Caco-2 (cell line): ENCODE results near the gene AP3D1. TPM values are rescaled to one million over a fixed set of nuclear protein-coding genes. Genes with fewer than 3 reads are reported as not detected.

Experiments
- BruUV-seq: library from RNA; stranded (reverse); fragments of 400-500 nt; replicated peaks from 2 replicates; lab custom pipeline; 2021; lab: Mats Ljungman, UMichigan
- CTCF ChIA-PET: fragments of 300-600 bp; sonication (Branson Sonifier 250); formaldehyde crosslinking; loops from one replicate; lab custom pipeline; 2022; ENCODE audit warnings: antibody characterized with exemption; lab: Charles Lee
- POLR2A ChIA-PET: fragments of 300-600 bp; sonication (Branson Sonifier 250); formaldehyde crosslinking; loops from one replicate; lab custom pipeline; 2022; ENCODE audit warnings: antibody characterized with exemption; lab: Charles Lee
- DNase-seq, 2 experiments: peaks; one replicate each; pipeline versions ENCODE4 v3.0.0 to v3.0.0-alpha.2; 2020 to 2022
- H3K27me3 ChIP-seq: replicated peaks from 2 replicates; pipeline ENCODE4 v1.6.0; 2011; ENCODE audit warnings: low read length; ENCODE audit not compliant: control insufficient read depth, insufficient read depth
- H3K36me3 ChIP-seq: 2 replicates; pipeline ENCODE4 v1.5.1; 2011; ENCODE audit warnings: low read length; ENCODE audit not compliant: control insufficient read depth, insufficient read depth
- H3K4me1 ChIP-seq: fragments of 250-450 bp; sonication (Bioruptor Pico); 2 replicates; pipeline ENCODE4 v1.5.1; 2020; ENCODE audit warnings: mild to moderate bottlenecking
- H3K4me3 ChIP-seq: 2 replicates; pipeline ENCODE4 v1.5.1; 2011; ENCODE audit warnings: low read depth, mild to moderate bottlenecking, control low read depth, low read length
- H3K9me3 ChIP-seq: fragments of 250-450 bp; sonication (Bioruptor Pico); 2 replicates; pipeline ENCODE4 v1.5.1; 2020; ENCODE audit warnings: mild to moderate bottlenecking, moderate library complexity
- H3K27ac Mint-ChIP-seq: one replicate; pipeline ENCODE4 v1.8.0; 2022; ENCODE audit warnings: mixed read lengths; ENCODE audit not compliant: unreplicated experiment
- H3K27me3 Mint-ChIP-seq: one replicate; pipeline ENCODE4 v1.8.0; 2022; ENCODE audit warnings: mixed read lengths; ENCODE audit not compliant: insufficient read depth, unreplicated experiment
- H3K36me3 Mint-ChIP-seq: one replicate; pipeline ENCODE4 v1.8.0; 2022; ENCODE audit warnings: mild to moderate bottlenecking, mixed read lengths; ENCODE audit not compliant: insufficient read depth, unreplicated experiment
- H3K4me1 Mint-ChIP-seq: one replicate; pipeline ENCODE4 v1.8.0; 2022; ENCODE audit warnings: low read depth, mixed read lengths; ENCODE audit not compliant: unreplicated experiment
- H3K4me3 Mint-ChIP-seq: one replicate; pipeline ENCODE4 v1.8.0; 2022; ENCODE audit warnings: mild to moderate bottlenecking, moderate library complexity, mixed read lengths; ENCODE audit not compliant: unreplicated experiment
- H3K9me3 Mint-ChIP-seq: one replicate; pipeline ENCODE4 v1.8.0; 2022; ENCODE audit warnings: mixed read lengths; ENCODE audit not compliant: unreplicated experiment
- CTCF ChIP-seq, 2 experiments: fragments of 200-600 bp in 1 of 2; IDR thresholded peaks; 1 replicate in 1 of 2; 2 replicates in 1 of 2; pipeline versions ENCODE4 v1.5.1 to v1.8.0; 2011 to 2022; ENCODE audit warnings: antibody characterized with exemption in 1 of 2, control low read depth in 1 of 2, inconsistent platforms in 1 of 2, low read depth in 1 of 2, low read length in 1 of 2, mild to moderate bottlenecking in 1 of 2, moderate library complexity in 1 of 2; ENCODE audit not compliant: insufficient read depth in 1 of 2, severe bottlenecking in 1 of 2, unreplicated experiment in 1 of 2
- intact Hi-C: fragments of 100-400 bp; cut with micrococcal nuclease; formaldehyde crosslinking; loops from one replicate; pipeline ENCODE4 v1.10.0; 2022; ENCODE audit not compliant: unreplicated experiment
- total RNA-seq: library from RNA; stranded (reverse); gene quantifications from 2 replicates; pipeline ENCODE4 v1.2.3, GENCODE V29; 2022

The AP3D1 gene
- total RNA-seq, 1 experiment from 2014 or later = 151 TPM

- Histone ChIP-seq H3K4me3 (no peak overlapping the region), H3K36me3 (no peaks in the 10 kb centered on the region), H3K27me3 (no peaks in the 10 kb centered on the region), H3K9me3 (no peaks in the 10 kb centered on the region), H3K4me1 (peaks cover 24% of the 10 kb centered on the region)
- no peak for DNase-seq
- Mint-ChIP-seq H3K27ac (peak overlapping the region; percentile 86), H3K4me1 (no peaks in the 10 kb centered on the region), H3K36me3 (peaks cover 18% of the 10 kb centered on the region), H3K9me3 (no peaks in the 10 kb centered on the region), H3K27me3 (no peaks in the 10 kb centered on the region), H3K4me3 (peak overlapping the region; percentile 82)
- no TSS peak for BruUV-seq
- TF ChIP-seq CTCF (IDR thresholded peaks at IDR 0.05; ENCODE audit: insufficient read depth in 1 of 2, low read depth in 1 of 2, low read length in 1 of 2, severe bottlenecking in 1 of 2, unreplicated experiment in 1 of 2) = no peak
- intact Hi-C loops = loop anchor here (5.0 kb wide), 1 partner anchor 35 kb away; the partner anchor contains the start of genes IZUMO4 and MOB3A
- POLR2A ChIA-PET = no interaction called here
- CTCF ChIA-PET = no interaction called here
These were observed 88.6 kb downstream of the AP3D1 start for GRCh38 chr19:2062770-2063169.

- no peaks in the 10 kb centered on the region for H3K27me3 Mint-ChIP-seq
- H3K4me1 ChIP-seq = peaks cover 24% of the 10 kb centered on the region
- TF ChIP-seq CTCF (IDR thresholded peaks at IDR 0.05; ENCODE audit: insufficient read depth in 1 of 2, low read depth in 1 of 2, low read length in 1 of 2, severe bottlenecking in 1 of 2, unreplicated experiment in 1 of 2) = no peak
- H3K4me1 Mint-ChIP-seq = no peaks in the 10 kb centered on the region
- peak overlapping the region; percentile 86 for H3K27ac Mint-ChIP-seq
- H3K9me3 Mint-ChIP-seq = no peaks in the 10 kb centered on the region
- no peaks in the 10 kb centered on the region for H3K27me3 ChIP-seq
- DNase-seq = no peak
- intact Hi-C loops = loop anchor here (5.0 kb wide), 1 partner anchor 35 kb away; the partner anchor contains the start of genes IZUMO4 and MOB3A
- no peaks in the 10 kb centered on the region for H3K36me3 ChIP-seq
- H3K4me3 Mint-ChIP-seq = peak overlapping the region; percentile 82
- ChIA-PET CTCF (interaction anchor here (0.6 kb wide), 1 partner anchor 30 kb away, joined by 4 read pairs; no protein-coding TSS in a partner anchor), POLR2A (interaction anchor here (1.0 kb wide), 2 partner anchors 13 to 20 kb away, joined by 3 read pairs; no protein-coding TSS in a partner anchor)
- peak overlapping the region; percentile 85 for H3K4me3 ChIP-seq
- H3K9me3 ChIP-seq = no peaks in the 10 kb centered on the region
- peaks cover 18% of the 10 kb centered on the region for H3K36me3 Mint-ChIP-seq
- BruUV-seq = no TSS peak
These were observed 89.0 kb downstream of the AP3D1 start for GRCh38 chr19:2062389-2062729.

DNA sequence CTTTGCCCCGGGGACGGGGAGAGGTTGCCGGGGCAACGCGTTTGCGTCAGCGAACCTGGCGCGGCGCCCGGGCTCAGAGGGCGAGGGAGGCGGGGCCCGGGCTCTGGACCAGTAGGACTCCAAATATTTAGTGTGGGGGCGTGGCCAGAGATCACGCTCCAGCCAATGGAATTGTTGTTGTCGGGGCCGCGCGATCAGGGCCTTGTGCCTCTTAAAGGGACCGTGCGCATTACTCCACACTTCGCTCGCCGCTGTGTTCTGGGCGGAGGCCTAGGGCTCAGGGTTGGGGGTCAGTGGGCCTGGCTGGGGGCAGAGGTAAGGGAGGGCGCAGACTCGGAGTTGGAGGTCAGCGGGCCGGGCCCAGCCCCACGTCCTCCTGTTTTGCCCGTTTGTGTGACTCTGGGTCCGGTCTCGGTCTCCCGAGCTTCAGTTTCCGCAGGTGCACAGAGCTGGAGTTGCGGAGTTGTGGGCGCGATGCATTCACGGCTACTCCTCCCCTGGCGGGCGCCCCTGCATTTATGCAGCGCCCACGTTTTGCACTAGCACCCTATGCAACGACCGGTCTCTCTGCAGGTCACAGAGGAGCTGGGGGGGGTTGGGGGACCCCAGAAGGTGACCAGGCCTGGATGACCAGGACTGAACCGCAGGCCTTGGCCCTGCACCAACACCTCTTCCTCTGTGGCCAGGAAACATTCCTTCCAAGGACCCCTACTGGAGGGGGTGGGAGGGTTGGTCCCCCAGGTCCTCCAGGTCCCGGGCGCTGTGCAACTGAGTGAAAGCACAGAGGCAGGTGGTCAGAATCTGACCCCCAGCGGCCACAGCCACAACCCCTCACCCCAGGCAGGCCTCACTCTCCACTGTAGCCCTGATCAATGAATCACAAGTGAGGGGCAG, 89.6 kb downstream of the AP3D1 start:
- BruUV-seq = TSS peak; percentile 88
- Mint-ChIP-seq H3K4me1 (no peaks in the 10 kb centered on the region), H3K9me3 (no peaks in the 10 kb centered on the region), H3K36me3 (peaks cover 18% of the 10 kb centered on the region), H3K27ac (peak overlapping the region; percentile 86), H3K27me3 (no peaks in the 10 kb centered on the region), H3K4me3 (peak overlapping the region; percentile 82)
- Histone ChIP-seq H3K9me3 (no peaks in the 10 kb centered on the region), H3K4me3 (peak overlapping the region; percentile 85), H3K4me1 (peaks cover 24% of the 10 kb centered on the region), H3K27me3 (no peaks in the 10 kb centered on the region), H3K36me3 (no peaks in the 10 kb centered on the region)
- ChIA-PET CTCF (interaction anchor here (0.6 kb wide), 1 partner anchor 31 kb away, joined by 4 read pairs; no protein-coding TSS in a partner anchor), POLR2A (interaction anchor here (1.0 kb wide), 2 partner anchors 13 to 19 kb away, joined by 3 read pairs; no protein-coding TSS in a partner anchor)
- TF ChIP-seq CTCF (IDR thresholded peaks at IDR 0.05; ENCODE audit: insufficient read depth in 1 of 2, low read depth in 1 of 2, low read length in 1 of 2, severe bottlenecking in 1 of 2, unreplicated experiment in 1 of 2) = no peak
- peak; percentile 98 to 99 for DNase-seq
- intact Hi-C loops = loop anchor here (5.0 kb wide), 1 partner anchor 36 kb away; the partner anchor contains the start of genes IZUMO4 and MOB3A
